ENCODE results near the gene PRKD1.

The PRKD1 gene

GRCh38 chr14:29763342-29763858 is 164.2 kb downstream of the PRKD1 start:
- Histone ChIP-seq H3K4me2 (ENCODE audit: insufficient read depth, low read length) (no peak overlapping the region), H3K79me2 (ENCODE audit: insufficient read depth, low read length) (no peaks in the 10 kb centered on the region), H3K9me3 (ENCODE audit: insufficient read depth, low read length, severe bottlenecking) (no peaks in the 10 kb centered on the region), H3K9ac (ENCODE audit: low read depth, low read length) (no peak overlapping the region), H3K36me3 (ENCODE audit: insufficient read depth, low read length) (no peaks in the 10 kb centered on the region), H3K4me1 (ENCODE audit: insufficient read depth, low read length) (no peaks in the 10 kb centered on the region), H3K27me3 (ENCODE audit: insufficient read depth, low read length, poor library complexity) (no peaks in the 10 kb centered on the region), H3K4me3 (ENCODE audit: low read depth in 1 of 2, low read length in 2 of 2) (no peak overlapping the region), H4K20me1 (ENCODE audit: insufficient read depth, low read length) (no peaks in the 10 kb centered on the region), H2AFZ (ENCODE audit: low read depth, low read length) (no peak overlapping the region), H3K27ac (ENCODE audit: low read length) (no peak overlapping the region)
- TF ChIP-seq CTCF (IDR thresholded peaks at IDR 0.05; ENCODE audit: borderline replicate concordance, extremely low read depth, low read length, poor library complexity, severe bottlenecking) (no peak), EZH2 (IDR thresholded peaks at IDR 0.05; ENCODE audit: borderline replicate concordance, low read depth, low read length, severe bottlenecking) (no peak)
- DNase-seq, result no peak
- ATAC-seq (ENCODE audit: insufficient read depth, low read depth), result peak; percentile 47; the same call in 2 of the 3 replicates

DNA sequence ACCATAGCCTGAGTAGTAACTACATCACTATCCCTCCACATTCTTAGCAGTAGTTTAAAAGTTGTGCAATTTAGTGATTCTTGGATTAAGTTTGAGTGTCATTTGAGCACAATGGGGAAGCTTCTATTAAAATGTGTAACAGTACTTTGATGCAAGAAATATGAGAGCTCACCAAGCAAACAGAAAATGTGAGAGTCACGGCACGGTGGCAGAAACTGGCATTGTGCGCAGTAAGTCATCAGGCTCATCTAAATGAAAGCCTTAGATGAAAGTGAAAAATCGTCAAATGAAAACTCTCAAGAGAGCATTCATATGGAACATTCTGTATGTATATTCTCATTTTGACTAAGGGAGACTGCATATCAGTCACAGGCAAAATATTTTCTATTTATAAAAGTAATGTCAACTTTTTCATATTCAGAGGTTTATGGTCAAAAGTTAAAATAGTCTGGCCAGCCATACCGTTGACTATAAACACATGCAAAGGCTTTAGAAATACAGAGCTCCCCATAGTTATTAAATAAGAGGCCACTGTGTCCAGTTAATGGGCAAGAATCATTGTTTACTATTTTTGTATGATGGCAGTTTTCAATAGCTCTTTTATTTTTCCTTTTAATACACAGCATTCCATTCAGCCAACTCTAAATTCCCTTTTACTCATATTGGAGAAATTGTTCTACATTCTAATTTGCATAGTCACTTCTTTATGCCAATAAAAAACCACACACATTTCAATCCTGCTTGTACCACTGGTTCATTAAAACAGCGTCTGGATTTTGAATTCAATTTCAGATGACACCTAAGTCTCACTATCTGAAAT is 167.9 kb downstream of the PRKD1 start:
- DNase-seq (no peak), ATAC-seq (ENCODE audit: insufficient read depth, low read depth) (no peak)
- H2AFZ ChIP-seq (ENCODE audit: low read depth, low read length), result no peak overlapping the region
- H3K36me3 ChIP-seq (ENCODE audit: insufficient read depth, low read length), result no peaks in the 10 kb centered on the region
- no peaks in the 10 kb centered on the region for H3K9me3 ChIP-seq (ENCODE audit: insufficient read depth, low read length, severe bottlenecking)
- no peak for TF ChIP-seq CTCF (IDR thresholded peaks at IDR 0.05; ENCODE audit: borderline replicate concordance, extremely low read depth, low read length, poor library complexity, severe bottlenecking)
- H4K20me1 ChIP-seq (ENCODE audit: insufficient read depth, low read length), result no peaks in the 10 kb centered on the region
- H3K4me1 ChIP-seq (ENCODE audit: insufficient read depth, low read length), result no peaks in the 10 kb centered on the region
- H3K27ac ChIP-seq (ENCODE audit: low read length), result no peak overlapping the region
- H3K4me3 ChIP-seq (ENCODE audit: low read depth in 1 of 2, low read length in 2 of 2), result no peak overlapping the region
- no peak overlapping the region for H3K9ac ChIP-seq (ENCODE audit: low read depth, low read length)
- no peaks in the 10 kb centered on the region for H3K79me2 ChIP-seq (ENCODE audit: insufficient read depth, low read length)
- no peaks in the 10 kb centered on the region for H3K27me3 ChIP-seq (ENCODE audit: insufficient read depth, low read length, poor library complexity)
- H3K4me2 ChIP-seq (ENCODE audit: insufficient read depth, low read length), result no peak overlapping the region

- Histone ChIP-seq H3K27ac (ENCODE audit: low read length) (no peak overlapping the region), H3K79me2 (ENCODE audit: insufficient read depth, low read length) (no peaks in the 10 kb centered on the region), H2AFZ (ENCODE audit: low read depth, low read length) (no peak overlapping the region), H3K4me2 (ENCODE audit: insufficient read depth, low read length) (no peak overlapping the region), H3K9me3 (ENCODE audit: insufficient read depth, low read length, severe bottlenecking) (no peaks in the 10 kb centered on the region), H3K9ac (ENCODE audit: low read depth, low read length) (no peak overlapping the region), H3K4me1 (ENCODE audit: insufficient read depth, low read length) (no peaks in the 10 kb centered on the region), H3K4me3 (ENCODE audit: low read depth in 1 of 2, low read length in 2 of 2) (no peak overlapping the region), H3K27me3 (ENCODE audit: insufficient read depth, low read length, poor library complexity) (no peaks in the 10 kb centered on the region), H4K20me1 (ENCODE audit: insufficient read depth, low read length) (no peaks in the 10 kb centered on the region), H3K36me3 (ENCODE audit: insufficient read depth, low read length) (no peaks in the 10 kb centered on the region)
- no peak for DNase-seq
- ATAC-seq (ENCODE audit: insufficient read depth, low read depth), result no peak
- TF ChIP-seq EZH2 (IDR thresholded peaks at IDR 0.05; ENCODE audit: borderline replicate concordance, low read depth, low read length, severe bottlenecking), result no peak
- no peak for TF ChIP-seq CTCF (IDR thresholded peaks at IDR 0.05; ENCODE audit: borderline replicate concordance, extremely low read depth, low read length, poor library complexity, severe bottlenecking)
These were observed 169.9 kb downstream of the PRKD1 start for GRCh38 chr14:29757711-29758233.

All from DND-41 (cell line).